Activated T-cell treated with anti-CD3 and anti-CD28 coated beads for 1 hour (primary cell): ENCODE measurements around the gene TMEM186.
"Not testable (repeated sequence)": the region's sequence is repeated elsewhere in the genome, so short reads cannot be mapped to it uniquely, and the experiment has no call there.

Source experiments
- DNase-seq: peaks from one replicate; pipeline ENCODE4 v3.0.0-alpha.2; 2020; ENCODE audit warnings: low read depth

The TMEM186 gene

DNA sequence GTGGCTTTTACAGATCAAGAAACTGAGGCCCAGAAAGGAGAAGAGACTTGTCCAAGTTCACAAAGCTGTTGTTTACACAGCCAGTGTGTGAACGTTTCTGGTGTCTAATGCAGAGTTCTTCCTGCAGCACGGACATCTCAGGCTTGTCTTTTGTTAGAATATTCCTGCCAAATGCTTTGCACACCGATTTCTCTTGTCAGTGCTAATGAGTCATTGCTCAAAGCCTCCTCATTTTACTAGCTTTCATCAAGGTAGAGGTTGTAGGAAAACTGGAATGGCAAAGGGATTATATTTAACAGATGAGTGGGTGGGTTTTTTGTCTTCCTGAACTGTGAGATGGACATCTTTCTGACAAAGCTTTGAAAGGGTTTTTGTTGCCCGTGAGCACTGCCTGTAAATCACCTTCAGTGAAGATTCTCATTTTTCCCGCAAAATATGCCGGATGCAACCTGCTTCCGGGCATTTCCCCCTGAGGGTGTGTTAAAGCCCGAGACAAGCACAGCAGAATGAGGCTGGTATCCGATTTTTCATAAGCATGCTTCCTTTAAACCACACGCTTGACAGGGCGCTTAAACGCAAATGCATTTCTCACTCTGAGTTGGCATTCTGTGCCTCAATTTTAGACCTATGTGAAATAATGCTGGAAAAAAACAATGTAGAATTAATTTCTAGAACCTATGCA lies 14.9 kb upstream of the TMEM186 start:
- DNase-seq, result no peak

- DNase-seq, result no peak
Measured at GRCh38 chr16:8808613-8809353, 11.3 kb upstream of the TMEM186 start.

DNA sequence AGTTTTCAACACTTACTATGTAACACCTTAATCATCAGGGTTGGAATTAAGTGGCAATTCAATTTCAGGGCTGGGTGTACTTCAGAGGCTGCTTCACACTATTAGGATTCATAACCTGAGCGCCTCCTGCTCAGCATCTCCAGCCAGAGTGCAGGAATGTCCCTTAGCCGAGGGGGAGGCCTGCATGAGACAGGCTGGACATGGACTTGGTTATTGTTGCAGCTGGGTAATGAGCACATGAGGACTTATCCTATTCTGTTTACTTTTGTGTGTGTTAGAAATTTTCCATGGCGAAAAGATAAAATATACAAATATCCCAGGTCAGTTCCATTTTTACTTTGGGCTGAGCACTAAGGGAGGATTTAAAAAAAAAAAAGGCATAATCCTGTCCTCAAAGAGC lies 10.6 kb upstream of the TMEM186 start:
- DNase-seq, result no peak

- DNase-seq, result no peak
Measured at GRCh38 chr16:8807189-8807588, 9.8 kb upstream of the TMEM186 start.

GRCh38 chr16:8806272-8806983 lies 9.0 kb upstream of the TMEM186 start:
- DNase-seq, result no peak

DNA sequence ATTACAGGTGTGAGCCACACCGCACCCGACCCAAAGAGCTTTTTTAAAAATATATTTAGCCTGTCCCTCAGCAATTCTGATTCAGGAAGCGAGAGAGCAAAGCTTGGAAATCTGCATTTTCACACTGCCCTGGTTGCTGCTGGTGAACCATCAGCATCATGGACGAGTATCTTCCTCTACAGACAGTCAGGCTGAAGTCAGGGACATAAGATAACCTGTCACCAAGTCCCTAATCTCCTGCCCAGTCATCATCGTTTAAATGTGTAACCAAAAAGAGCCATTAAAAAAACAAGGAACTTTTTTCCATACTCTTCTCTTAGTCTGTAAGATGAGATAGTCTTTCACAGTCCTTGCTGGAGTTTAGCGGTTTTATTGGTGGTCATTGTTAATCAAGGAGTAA lies 6.9 kb upstream of the TMEM186 start:
- DNase-seq, result no peak

DNA sequence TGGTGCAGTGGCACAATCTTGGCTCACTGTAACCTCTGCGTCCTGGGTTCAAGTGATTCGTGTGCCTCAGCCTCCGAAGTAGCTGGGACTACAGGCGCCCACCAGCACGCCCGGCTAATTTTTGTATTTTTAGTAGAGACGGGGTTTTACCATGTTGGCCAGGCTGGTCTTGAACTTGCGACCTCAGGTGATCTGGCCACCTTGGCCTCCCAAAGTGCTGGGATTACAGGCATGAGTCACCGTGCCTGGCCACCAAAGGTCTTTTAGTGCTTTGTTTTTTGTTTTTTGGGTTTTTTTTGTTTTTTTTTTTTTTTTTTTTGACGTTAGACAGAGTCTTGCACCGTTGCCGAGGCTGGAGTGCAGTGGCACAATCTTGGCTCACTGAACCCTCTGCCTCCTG lies 6.3 kb upstream of the TMEM186 start:
- not testable (repeated sequence) for DNase-seq

GRCh38 chr16:8801701-8802100 lies 4.3 kb upstream of the TMEM186 start:
- no peak for DNase-seq

- DNase-seq, result no peak
Measured at GRCh38 chr16:8798535-8799157, 1.2 kb upstream of the TMEM186 start.

- DNase-seq, result no peak
Measured at GRCh38 chr16:8798174-8798527, 712 bp upstream of the TMEM186 start.

GRCh38 chr16:8796469-8797363 lies 723 bp downstream of the TMEM186 start:
- no peak for DNase-seq

DNA sequence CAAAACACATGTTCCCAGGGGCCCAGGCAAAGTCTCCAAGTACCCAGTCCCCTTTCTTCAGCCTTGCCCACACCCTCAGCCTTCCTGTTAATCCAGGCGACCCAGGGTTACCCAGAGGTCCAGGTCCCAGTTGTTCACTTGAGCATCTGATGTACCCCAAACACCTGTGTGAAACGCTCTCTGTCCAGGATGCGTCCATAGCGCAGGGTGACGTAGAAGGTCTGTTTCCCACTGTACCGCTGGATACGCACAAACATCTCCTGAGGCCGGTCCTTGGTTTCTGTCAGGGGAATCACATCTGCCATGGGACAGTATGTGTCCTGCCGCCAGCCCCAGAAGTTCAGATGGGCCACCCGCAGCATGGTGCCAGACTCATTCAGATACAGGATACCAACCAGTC lies 1.6 kb downstream of the TMEM186 start:
- no peak for DNase-seq

- no peak for DNase-seq
Measured at GRCh38 chr16:8795091-8795490, 2.3 kb downstream of the TMEM186 start.

DNA sequence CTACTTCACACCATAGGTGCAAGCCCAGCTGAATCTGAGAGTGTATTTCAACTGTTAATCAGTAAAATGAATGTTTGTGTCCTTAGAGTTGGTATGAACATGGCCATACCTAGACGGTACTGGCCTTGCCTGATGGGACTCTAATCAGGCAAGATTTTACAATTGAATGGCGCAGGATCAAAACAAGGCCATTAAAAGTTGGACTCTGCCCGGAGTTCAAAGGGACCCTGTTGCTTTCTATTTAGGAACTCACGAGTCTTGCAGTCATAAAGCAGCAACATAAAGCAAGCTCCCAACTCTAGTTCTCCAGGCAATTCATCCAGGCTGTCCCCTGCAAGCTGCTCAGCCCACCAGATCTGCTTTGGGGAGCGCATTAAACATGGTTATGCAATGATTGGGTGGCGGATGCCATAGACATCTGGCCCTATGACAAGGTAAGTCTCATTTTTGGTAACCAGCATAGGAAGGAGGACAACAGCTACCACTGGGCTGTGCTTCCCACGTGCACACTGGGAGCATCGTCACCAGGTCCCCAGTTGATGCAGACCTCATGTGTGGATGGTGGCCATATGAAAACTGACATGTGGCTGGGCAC lies 8.8 kb downstream of the TMEM186 start:
- no peak for DNase-seq

DNA sequence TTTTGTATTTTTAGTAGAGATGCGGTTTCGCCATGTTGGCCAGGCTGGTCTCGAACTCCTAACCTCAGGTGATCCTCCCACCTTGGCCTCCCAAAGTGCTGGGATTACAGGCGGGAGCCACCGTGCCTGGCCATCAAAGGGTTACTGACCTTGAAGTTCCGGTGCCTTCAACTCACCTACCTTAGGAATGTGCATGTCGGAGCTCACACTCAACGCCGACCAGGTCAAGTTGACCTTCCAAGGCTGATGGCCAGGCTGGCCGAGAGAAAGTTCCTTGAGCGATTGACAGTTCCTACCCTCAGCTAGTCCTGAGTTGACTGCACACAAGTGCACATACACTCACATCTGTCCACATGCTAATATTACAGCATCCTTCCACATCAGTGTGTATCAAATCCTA lies 11.1 kb downstream of the TMEM186 start:
- not testable (repeated sequence) for DNase-seq

GRCh38 chr16:8785408-8785807 lies 12.0 kb downstream of the TMEM186 start:
- DNase-seq, result no peak

- no peak for DNase-seq
Measured at GRCh38 chr16:8782673-8783072, 14.8 kb downstream of the TMEM186 start.

- DNase-seq, result no peak
Measured at GRCh38 chr16:8781797-8782196, 15.6 kb downstream of the TMEM186 start.

- no peak for DNase-seq
Measured at GRCh38 chr16:8777217-8777616, 20.2 kb downstream of the TMEM186 start.

GRCh38 chr16:8776129-8776584 lies 21.3 kb downstream of the TMEM186 start:
- no peak for DNase-seq

- no peak for DNase-seq
Measured at GRCh38 chr16:8775359-8775758, 22.1 kb downstream of the TMEM186 start.
